ENCODE results near the gene FBXO47. TPM values are rescaled to one million over a fixed set of nuclear protein-coding genes. Genes with fewer than 3 reads are reported as not detected.

Gene FBXO47
- total and polyA plus RNA-seq, 9 of the 15 experiments (the other 6 are each of a cell fraction or from before 2014, with no cell fraction given), result not detected

- H3K9me1 ChIP-seq (ENCODE audit: control insufficient read depth, insufficient read depth, low read length), result peaks cover 2% of the 10 kb centered on the region
- peak overlapping the region; percentile 42 for H3K4me2 ChIP-seq (ENCODE audit: insufficient read depth, low read length)
- H3K79me2 ChIP-seq (ENCODE audit: control insufficient read depth, insufficient read depth, low read length), result no peaks in the 10 kb centered on the region
- WGBS (ENCODE audit: insufficient coverage, low coverage, missing lambda C conversion rate), result 44% methylated on average over 4 of the region's 4 CpGs
- H3K27me3 ChIP-seq (ENCODE audit: control insufficient read depth in 2 of 2, insufficient read depth in 2 of 2, low read length in 2 of 2), result no peaks in the 10 kb centered on the region
- ChIA-PET CTCF (ENCODE audit: low intra/inter-chr PET ratio) (no interaction called here), POLR2A (interaction anchor here (0.6 to 2.7 kb wide), 10 partner anchors 11 to 326 kb away, joined by 3 to 11 read pairs (median 4); partner anchors contain the start of gene RPL23)
- no peaks in the 10 kb centered on the region for H4K20me1 ChIP-seq (replicated peaks; ENCODE audit: control insufficient read depth, insufficient read depth, low read length)
- H3K4me1 ChIP-seq (replicated peaks in 1 of 2; ENCODE audit: control insufficient read depth in 2 of 2, insufficient read depth in 2 of 2, low read length in 2 of 2), result peaks cover 23 to 46% of the 10 kb centered on the region in 2 experiments
- peak overlapping the region; percentile 35 to 59; a peak in 3 of 4 replicates for H3K9ac ChIP-seq (ENCODE audit: insufficient read depth in 1 of 2, low read depth in 2 of 2, low read length in 2 of 2)
- intact Hi-C loops (cut with micrococcal nuclease), result no loop called here
- FAIRE-seq, result peak; percentile 90
- H2AFZ ChIP-seq (ENCODE audit: low read depth, low read length), result peak overlapping the region; percentile 91
- H3K36me3 ChIP-seq (ENCODE audit: control insufficient read depth, insufficient read depth, low read length), result no peaks in the 10 kb centered on the region
- peak overlapping the region; percentile 86 for H3K27ac ChIP-seq (ENCODE audit: extremely low read depth, low read depth, low read length)
- in situ Hi-C loops (cut with MboI), result no loop called here
- peak; percentile 79 for ATAC-seq
- BruUV-seq (replicated peaks), result TSS peak; percentile 46
- peak; percentile 32 to 83 (median 42) for DNase-seq (ENCODE audit: extremely low read depth in 1 of 4, low spot score in 3 of 4)
- H3K9me3 ChIP-seq (replicated peaks; ENCODE audit: control insufficient read depth, insufficient read depth, low read depth, low read length), result no peaks in the 10 kb centered on the region
- H3K4me3 ChIP-seq, result no peak overlapping the region
- TF ChIP-seq FOXO4 (CRISPR knock-in tag; IDR thresholded peaks at IDR 0.05) (peak; percentile 91), DMBX1 (CRISPR knock-in tag; IDR thresholded peaks at IDR 0.05; ENCODE audit: borderline replicate concordance) (peak; percentile 100), ILK (tag; IDR thresholded peaks at IDR 0.05; ENCODE audit: borderline replicate concordance, low read depth) (peak; percentile 95), LCOR (CRISPR knock-in tag; IDR thresholded peaks at IDR 0.05) (no peak), TAF1 (IDR thresholded peaks at IDR 0.05; ENCODE audit: control insufficient read depth, extremely low read depth, insufficient read depth, low read length, severe bottlenecking) (no peak), STAT5A (IDR thresholded peaks at IDR 0.05; ENCODE audit: borderline replicate concordance, low read length) (no peak), SETDB1 (IDR thresholded peaks at IDR 0.05; ENCODE audit: low read length) (no peak), E2F8 (IDR thresholded peaks at IDR 0.05; ENCODE audit: low read depth, partially characterized antibody) (no peak), ZBTB17 (CRISPR knock-in tag; IDR thresholded peaks at IDR 0.05) (peak; percentile 94), ZFP1 (CRISPR knock-in tag; IDR thresholded peaks at IDR 0.05) (peak; percentile 84), NFATC3 (IDR thresholded peaks at IDR 0.05) (no peak), MAFK (IDR thresholded peaks at IDR 0.05; ENCODE audit: low read length) (peak; percentile 88)
- TF ChIP-seq, protein P1, sequence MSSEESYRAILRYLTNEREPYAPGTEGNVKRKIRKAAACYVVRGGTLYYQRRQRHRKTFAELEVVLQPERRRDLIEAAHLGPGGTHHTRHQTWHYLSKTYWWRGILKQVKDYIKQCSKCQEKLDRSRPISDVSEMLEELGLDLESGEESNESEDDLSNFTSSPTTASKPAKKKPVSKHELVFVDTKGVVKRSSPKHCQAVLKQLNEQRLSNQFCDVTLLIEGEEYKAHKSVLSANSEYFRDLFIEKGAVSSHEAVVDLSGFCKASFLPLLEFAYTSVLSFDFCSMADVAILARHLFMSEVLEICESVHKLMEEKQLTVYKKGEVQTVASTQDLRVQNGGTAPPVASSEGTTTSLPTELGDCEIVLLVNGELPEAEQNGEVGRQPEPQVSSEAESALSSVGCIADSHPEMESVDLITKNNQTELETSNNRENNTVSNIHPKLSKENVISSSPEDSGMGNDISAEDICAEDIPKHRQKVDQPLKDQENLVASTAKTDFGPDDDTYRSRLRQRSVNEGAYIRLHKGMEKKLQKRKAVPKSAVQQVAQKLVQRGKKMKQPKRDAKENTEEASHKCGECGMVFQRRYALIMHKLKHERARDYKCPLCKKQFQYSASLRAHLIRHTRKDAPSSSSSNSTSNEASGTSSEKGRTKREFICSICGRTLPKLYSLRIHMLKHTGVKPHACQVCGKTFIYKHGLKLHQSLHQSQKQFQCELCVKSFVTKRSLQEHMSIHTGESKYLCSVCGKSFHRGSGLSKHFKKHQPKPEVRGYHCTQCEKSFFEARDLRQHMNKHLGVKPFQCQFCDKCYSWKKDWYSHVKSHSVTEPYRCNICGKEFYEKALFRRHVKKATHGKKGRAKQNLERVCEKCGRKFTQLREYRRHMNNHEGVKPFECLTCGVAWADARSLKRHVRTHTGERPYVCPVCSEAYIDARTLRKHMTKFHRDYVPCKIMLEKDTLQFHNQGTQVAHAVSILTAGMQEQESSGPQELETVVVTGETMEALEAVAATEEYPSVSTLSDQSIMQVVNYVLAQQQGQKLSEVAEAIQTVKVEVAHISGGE (CRISPR knock-in tag; IDR thresholded peaks at IDR 0.05), result peak in 1 of 3 experiments; percentile 79; a peak in 2 of 6 replicates
Observed at GRCh38 chr17:39014044-39014794, 47.0 kb upstream of the FBXO47 start.

Measured in K562 (cell line).